Panc1 (cell line): ENCODE data around the gene EEIG1.

Experiments used
- CTCF ChIP-seq: fragments of 450-650 bp; IDR thresholded peaks from 2 replicates; pipeline ENCODE4 v1.5.1; 2017; ENCODE audit warnings: mild to moderate bottlenecking
- POLR2AphosphoS5 ChIP-seq: IDR thresholded peaks from 2 replicates; pipeline ENCODE4 v1.6.1; 2012; ENCODE audit warnings: mild to moderate bottlenecking, low read depth, low read length, moderate library complexity
- REST ChIP-seq, 2 experiments: IDR thresholded peaks; 2 replicates each; pipeline ENCODE4 v1.6.1; 2011 to 2012; ENCODE audit warnings: low read depth in 2 of 2, control low read depth in 1 of 2, low read length in 1 of 2, mild to moderate bottlenecking in 1 of 2, moderate library complexity in 1 of 2; ENCODE audit not compliant: insufficient read depth in 1 of 2
- SIN3A ChIP-seq: IDR thresholded peaks from 2 replicates; pipeline ENCODE4 v1.6.1; 2012; ENCODE audit warnings: low read depth, mild to moderate bottlenecking, low read length, moderate library complexity, borderline replicate concordance; ENCODE audit not compliant: insufficient read depth

GRCh38 chr9:128006332-128006996 is 25.7 kb upstream of the EEIG1 start:
- TF ChIP-seq CTCF (no peak), REST (IDR thresholded peaks at IDR 0.05; ENCODE audit: insufficient read depth in 1 of 2, low read depth in 2 of 2, low read length in 1 of 2) (no peak), POLR2AphosphoS5 (no peak), SIN3A (no peak)
